HG03520 (cell line): Measurements from ENCODE around the gene RAB11FIP4.

Experiments used
- ATAC-seq: cut with Tn5 transposase; IDR thresholded peaks from one replicate; pipeline ENCODE4 v1.9.1; 2021; ENCODE audit warnings: mild to moderate bottlenecking, moderate library complexity; ENCODE audit not compliant: unreplicated experiment

Gene RAB11FIP4

DNA sequence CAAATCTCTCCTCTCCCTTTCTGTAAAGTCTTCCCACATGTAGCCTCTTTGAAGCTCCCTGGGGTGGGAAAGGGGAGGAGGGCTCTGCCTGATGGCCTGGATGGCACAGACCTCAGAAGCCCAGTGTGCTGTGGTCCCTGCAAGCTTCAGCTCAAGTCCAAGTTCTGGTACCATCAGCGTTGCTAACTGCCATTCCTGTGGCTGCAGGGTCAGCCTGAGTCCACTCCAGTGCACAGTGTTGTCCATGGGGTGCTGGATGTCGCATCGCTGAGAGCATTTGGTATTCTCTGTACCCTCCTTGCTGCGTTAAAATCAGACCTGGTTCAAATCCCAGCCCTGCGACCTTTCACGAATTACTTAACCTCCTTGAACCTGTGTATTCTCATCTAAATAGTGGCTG, 105.1 kb downstream of the RAB11FIP4 start:
- no peak for ATAC-seq

DNA sequence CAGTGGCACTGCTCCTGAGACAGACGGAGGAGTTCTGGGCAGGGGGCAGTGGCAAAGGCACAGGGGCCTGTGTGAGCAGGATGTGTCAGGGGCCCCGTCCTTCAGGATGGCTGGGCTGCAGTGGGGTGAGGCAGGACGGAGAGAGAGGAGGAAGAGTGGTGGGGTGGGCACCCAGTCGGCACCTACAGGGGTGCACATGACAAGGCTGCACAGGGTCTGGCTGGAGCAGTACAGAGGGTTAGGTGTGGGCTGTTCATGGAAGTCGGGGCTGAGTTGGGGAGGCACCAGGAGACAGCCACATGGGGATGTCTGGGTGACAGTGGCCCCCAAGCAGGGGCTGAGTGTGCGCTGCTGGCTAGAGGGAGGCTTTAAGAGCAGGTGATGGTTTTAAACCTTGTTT, 106.0 kb downstream of the RAB11FIP4 start:
- ATAC-seq = no peak

DNA sequence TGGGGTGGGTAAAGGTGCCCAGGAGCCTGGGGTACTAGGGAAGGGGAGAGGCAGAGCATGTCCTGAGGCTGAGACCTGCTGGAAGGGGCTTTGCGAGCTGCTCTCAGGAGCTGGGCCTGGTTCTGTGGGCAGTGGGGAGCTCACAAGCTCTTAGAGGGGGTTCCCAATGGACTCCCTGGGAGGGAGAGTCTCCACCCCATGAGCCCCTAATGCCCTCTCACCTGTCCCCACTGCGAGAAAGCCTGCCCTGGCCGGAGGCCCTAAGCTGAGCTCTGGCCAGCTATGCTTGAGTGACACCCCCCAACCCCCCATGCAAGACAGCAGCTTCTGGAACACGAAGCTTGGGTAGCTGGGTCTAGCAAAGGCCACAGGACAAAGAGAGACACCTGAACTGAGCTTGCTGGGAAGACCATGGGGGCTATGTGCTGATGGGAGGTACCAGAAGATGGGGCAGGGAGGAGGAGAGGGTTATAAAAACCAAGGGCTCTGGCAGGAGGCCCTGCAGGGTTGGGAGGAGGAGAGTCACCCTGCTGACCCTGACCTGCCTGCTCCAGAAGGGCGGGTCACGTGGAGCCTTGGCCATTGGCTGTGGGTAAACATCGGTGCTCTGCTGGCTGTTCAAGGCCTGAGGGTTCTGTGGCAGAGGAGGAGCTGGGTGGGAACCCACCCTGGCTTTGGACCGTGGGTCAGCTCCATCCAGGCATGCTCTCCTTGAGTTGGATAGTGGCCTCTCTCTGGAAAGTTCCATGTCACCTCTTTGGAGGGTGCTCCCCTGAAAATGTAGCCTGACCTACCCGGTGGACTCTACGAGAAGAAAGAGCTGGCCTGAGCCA, 106.7 kb downstream of the RAB11FIP4 start:
- no peak for ATAC-seq

DNA sequence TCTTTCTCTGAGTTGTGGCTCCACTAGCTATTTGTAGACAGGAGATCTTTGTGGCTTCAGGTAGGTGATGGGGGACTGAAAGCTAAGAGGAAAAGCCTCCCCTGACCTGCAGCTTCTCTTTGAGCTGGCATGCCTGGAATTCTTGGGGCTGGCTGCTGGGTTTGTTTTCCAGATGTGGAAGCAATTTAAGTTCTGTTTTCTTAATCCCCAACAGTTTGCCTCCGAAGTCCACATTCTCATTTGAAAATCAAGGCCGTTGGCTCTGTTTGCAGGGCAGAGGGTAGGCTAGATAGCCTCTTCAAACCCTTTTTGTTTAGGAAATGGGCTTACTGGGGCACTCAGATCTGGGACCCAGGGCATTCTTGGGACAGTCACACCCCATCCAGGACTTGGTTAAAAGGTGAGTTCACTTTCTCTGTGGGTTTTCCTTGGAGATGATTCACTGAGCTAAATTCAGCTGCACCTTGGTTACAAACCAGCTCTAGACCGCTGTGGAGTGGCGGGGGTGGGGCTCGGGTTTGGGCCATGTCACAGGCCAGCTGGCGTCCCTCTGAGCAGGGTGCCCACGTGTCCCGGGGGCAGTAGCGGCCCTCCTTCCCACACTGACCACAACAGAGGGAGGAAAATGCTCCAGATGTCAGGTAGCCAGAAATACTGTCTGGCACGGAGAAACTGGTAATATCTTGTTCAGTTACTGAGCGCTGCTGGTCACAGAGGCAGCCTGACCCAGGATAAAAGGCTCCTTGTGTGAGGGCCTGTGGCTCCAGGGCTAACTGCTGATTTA, 108.5 kb downstream of the RAB11FIP4 start:
- ATAC-seq = no peak

DNA sequence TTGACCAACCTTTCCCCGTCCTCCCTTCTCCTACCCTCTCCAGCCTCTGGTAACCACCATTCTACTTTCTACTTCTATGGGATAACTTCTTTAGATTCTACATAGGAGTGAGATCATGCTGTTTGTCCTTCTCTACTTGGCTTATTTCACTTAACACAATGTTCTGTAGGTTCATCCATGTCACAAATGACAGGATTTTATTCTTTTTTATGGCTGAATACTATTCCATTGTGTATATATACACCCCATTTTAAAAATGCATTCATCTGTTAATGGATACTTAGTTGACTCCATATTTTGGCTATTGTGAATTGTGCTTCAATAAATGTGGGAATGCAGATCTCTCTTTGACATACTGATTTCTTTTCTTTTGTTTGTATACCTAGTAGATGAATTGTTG, 115.0 kb downstream of the RAB11FIP4 start:
- ATAC-seq = no peak

DNA sequence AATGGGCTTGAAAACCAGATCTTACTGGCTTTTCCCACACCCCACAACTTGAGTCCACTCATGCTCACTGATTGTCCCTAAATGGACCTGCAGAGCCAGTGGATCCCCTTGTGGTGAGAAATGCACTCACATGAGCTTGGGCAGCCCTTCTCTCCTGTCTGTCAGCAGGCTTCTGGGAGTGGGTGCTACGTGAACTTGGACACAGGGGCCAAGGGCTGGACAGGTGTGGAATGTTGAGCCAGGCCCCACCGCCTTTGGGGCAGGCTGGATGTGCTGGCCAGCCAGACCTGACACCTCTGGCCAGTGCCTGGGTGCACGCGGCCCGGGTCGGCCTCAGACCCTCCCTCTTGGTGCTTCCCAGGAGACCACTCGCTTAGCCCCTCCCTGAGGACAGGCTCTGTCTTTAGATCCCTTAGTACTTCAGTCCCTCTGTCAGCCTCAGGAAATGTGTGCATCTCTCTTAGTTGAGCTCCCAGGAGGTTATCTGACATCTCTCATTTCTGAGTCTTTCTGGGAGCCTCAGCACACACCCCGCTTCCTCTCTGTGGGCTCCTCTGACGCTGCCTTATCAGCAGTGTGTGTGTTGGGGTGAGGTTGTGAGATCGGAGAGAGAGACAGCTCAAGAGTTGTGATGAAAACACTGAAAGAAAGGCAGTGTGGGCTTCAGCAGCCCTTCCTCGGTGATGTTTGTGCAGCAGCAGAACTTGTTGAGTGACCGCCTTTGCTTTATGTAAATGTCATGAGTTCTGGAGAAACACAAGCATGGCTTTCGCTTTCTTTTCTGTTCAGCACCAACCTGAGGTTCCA, 117.0 kb downstream of the RAB11FIP4 start:
- peak; percentile 68 for ATAC-seq

DNA sequence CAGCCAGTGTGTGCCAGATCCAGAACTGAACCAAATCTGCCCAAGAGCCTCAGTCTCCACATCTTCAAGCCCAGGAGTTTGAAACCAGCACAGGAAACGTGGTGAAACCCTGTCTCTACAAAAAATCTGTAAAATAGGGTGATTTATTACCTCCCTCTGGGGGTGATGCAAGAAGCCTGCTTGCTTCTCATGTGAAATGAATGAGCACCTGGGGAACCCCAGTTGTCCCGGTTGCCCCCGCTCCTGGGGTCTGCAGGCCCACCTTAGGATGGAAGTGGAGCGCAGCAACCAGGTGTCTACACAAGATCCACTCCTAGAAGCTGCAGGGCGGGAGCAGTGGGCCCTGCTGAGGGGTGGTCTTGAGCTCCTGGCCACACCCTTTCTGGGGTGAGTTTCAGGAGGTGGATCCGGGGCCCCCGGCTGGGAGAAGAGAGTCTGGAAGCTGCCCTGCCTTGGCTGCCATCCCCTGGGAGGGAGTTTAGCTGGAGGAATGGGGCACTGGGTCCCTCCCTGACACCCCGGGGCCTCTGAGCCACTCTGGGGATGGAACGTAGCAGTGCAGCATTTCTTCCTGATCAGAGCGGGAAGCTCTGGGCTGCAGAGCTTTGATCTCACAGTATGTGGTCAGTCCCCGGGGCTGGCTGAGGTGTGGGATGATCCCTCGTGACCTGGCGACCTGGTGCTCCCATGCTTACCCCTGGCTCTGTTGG, 117.8 kb downstream of the RAB11FIP4 start:
- ATAC-seq = peak; percentile 15

DNA sequence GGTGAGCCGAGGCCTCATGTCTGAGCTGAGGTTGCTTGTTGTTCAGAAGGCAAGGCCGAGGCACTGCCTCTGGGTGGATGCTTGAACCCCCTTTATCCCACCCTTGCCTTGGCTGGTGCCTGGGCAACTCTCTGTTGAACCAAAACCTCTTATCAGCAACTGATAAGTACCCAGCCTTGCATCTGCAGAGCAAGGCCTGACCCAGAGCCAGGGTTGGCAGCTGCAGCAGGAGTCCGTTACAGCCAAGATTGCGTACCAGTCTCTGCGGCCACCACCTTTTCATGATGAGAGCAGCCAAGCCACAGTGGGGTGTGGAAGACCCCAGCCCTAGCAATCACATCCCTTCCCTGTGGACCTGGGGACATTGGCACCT, 118.3 kb downstream of the RAB11FIP4 start:
- ATAC-seq = no peak

DNA sequence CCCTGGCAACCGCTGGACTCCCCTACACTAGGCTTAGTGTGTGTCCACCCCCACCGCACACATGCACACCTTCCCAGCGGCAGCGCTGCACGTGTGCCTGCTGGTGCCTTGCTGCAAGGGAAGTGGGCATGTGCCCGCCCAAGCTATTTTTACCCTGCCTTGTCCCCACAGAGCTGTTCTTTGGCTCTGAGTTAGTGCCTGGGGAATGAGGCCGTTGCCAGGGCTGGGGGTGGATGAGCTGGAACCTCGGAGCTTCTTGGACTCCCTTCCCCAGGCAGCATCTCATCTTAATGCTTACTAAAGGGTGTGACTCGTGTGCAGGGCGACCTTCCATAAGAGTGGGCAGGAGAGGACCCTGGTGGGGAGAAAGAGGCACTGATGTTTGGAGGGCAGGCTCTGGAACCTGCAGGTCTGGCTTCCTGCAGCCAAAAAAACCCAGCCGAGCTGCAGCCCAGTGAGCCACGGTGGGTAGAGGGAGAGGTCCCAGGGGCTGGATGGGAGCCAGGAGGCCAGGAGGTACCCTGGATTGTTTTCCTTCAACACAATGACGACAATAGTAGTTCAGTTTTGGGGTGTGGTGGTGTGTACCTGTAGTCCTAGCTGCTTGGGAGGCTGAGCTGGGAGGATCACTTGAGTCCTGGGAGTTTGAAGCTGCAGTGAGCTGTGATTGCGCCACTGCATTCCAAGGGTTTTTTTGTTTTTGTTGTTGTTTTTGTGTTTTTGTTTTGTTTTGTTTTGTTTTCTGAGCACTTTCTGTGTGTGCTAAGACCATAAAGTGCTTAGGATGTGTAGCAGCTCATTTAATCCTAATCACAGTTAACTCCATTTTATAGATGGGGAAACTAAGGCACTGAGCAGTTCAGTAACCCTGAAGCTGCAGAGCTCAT, 119.1 kb downstream of the RAB11FIP4 start:
- no peak for ATAC-seq

DNA sequence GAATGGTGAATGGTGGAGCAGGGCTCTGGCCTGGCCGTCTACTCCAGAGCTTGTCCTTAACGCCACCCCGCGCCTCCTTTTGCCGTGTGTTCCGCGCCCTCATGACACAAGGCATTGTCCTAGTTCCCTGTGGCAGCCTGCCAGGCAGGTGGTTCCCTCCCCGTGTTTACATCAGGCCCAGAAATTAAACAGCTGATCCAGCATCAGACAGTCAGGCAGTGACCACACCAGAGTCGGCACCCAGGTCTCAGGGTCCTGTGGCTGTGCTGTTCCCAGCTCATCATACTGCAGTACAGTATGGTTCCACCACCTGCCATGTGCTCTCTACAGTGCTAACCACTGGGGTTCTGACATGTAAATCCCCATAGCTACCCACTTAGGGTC, 119.7 kb downstream of the RAB11FIP4 start:
- no peak for ATAC-seq

DNA sequence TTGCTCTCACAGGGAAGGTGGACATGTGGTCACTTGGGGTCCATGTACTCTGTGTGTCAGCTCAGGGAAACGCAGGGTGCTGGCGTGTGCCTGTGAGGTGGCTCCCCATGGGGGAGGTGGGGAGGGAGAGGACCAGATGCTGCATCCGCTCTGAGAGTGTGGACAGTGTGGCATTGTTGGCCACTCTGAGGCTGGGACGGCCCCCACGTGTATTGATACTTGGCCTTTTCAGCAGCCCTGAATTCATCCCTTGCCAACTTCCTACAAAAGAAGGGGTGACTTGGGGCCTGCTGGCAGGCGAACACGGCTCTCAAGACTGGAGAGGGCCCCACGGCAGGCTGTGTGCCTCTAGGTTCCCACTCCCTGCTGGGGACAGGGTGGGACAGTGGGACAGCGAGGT, 120.1 kb downstream of the RAB11FIP4 start:
- no peak for ATAC-seq

DNA sequence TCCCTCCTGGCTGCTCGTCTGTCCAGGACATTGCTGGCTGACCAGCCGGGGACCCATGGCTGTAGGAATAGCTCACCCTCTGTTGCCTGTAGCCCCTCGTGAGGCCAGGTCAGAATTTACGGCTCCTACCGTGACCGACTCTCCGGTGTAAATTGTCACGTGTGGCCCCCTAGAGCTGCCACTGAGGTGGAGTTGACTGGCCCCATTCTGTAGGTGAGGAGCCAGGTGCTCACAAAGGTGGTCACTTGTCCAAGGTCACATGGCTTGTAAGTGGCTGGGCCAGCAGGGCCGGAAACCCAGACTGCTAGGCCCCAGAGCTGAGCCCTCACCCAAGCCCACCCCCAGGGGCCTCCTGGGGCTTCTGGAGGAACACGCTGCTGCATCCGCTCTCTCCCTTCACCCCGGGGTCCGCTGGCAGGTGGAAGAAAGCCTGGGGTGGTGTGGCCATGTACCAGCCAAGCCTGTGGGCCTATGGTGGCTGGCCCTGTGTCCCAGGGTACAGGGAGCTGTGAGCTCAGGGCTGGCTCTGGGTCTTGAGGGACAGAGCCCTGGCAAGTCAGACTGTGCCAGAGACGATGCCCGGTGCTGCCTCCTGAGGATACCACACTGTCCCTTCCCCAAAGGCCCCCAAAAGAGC, 120.7 kb downstream of the RAB11FIP4 start:
- no peak for ATAC-seq

DNA sequence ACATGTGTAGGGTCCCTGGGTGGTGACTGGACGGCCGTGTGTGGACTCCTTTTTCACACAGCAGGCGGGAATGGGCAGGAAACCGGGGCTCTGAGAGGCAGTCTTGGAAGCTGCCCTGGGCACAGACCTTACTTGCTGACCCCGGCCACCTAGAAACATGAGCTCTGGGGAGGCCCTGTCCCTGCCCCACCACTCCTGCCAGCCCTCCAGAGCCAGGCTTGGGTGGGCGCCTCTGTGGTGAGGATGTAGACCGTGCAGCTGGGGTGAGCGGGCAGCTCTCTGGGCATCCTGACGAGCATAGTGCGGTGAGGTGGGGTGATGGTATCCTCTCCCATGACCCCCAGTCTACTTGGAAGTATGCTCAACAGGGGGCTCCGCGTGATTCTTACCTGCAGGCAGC, 121.3 kb downstream of the RAB11FIP4 start:
- ATAC-seq = no peak

DNA sequence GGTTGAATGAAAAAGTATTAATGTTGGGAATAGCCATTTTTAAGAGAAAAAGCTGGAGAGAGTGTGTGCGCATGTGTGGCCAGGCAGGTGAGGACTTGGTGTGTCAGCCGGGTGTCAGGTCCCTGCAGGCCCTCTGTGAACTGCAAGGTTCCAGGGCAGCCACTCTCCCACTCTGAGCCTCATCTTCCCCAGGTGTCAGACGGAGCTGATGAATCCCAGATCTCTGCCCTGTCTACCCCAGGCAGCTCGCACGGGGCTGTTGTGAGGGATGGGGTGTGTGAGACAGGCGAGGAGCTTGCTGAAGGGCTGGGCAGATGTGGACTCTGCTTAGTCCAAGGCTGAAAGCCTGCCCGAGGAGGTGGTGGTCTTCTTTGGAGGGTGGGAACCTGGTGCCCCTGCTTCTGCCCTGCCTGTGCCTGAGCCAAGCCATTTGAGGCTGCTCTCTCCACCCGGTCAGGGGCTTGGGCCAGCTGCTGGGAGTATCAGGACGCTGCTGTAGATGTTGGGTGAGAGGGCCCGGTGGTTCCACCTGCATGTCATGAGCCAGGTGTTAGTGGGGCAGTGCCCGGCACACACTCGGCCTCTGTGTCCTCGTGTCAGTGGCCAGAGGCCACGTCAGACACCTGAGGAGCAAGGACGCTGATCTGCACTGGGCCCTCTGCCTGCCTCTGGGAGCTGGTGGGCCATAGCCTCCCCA, 122.4 kb downstream of the RAB11FIP4 start:
- no peak for ATAC-seq

DNA sequence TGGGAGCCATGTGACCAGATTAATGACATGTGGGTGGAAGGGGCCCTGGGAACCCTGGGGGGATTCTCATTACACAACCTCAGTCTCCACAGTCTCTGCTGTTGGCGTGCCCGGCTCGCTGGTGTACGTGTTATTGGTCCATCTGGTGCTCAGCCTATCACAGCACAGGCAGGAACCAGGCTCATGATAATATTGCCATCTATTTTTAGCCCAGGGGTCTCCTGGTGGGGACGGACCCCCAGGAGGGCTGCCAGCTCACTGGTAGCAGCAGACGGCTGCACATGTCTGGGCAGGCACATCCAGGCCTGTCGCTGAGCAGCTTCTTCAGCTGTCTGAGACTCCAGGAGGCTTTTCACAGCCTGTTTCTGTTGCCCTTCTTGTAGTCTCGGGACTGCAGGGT, 123.8 kb downstream of the RAB11FIP4 start:
- no peak for ATAC-seq

DNA sequence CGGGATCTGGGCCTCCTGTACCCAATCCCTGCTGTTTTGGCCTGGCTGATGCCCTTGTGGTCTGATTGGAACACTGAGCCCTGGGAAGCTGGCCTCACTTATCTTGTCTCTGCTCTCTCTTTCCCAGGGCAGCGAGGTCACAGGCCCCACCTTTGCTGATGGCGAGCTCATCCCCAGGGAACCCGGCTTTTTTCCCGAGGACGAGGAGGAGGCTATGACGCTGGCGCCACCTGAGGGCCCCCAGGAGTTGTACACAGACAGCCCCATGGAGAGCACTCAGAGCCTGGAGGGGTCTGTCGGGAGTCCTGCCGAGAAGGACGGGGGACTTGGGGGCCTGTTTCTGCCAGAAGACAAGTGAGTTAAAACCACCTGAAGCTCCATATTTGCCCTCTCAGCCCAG, 126.0 kb downstream of the RAB11FIP4 start:
- no peak for ATAC-seq

DNA sequence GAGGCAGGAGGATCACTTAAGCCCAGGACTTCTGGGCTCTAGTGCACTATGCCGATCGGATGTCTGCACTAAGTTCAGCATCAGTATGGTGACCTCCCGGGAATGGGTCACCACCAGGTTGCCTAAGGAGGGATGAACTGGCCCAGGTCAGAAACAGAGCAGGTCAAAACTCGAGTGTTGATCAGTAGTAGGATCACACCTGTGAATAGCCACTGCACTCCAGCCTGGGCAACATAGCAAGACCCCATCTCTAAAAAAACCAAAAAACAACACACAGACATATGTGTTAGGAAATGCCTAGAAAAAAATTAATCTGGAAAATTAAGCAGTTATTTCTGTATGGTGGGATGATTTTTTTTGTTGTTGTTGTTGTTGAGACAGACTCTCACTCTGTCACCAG, 127.0 kb downstream of the RAB11FIP4 start:
- ATAC-seq = no peak

DNA sequence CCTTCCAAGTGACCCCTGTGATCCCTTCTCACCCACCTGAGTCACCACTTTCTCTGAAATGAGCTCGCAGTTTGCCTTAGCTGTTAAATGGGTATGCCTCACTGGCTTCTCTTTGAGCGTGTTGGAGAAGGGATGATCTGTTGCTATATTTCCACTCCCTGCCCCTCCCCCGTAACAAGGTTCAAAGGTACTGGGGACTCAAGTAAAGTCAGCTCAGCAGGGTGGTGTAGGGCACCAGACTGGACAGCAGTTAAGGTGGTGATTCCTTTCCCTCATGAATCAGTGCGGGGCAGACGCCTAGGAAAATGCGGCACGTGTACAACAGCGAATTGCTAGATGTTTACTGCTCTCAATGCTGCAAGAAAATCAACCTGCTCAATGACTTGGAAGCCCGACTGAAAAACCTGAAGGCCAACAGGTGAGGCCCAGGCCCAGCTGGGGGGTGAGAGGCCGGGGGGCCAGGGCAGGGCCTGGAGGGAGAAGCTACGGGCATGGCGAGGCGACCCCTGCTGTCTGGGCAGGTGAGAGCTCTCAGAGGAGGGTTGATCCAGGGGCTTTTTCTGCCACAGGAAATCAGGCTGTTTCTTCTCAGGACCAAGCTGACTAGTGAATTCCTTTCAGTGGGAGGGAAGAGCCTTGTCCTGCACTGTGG, 130.3 kb downstream of the RAB11FIP4 start:
- no peak for ATAC-seq
